Loucy (cell line): ENCODE results near the gene BLOC1S3.

Experiments used
- H2AFZ ChIP-seq: fragments of 200-600 bp; sonication (generic); 2 replicates; pipeline ENCODE4 v1.6.0; 2016; ENCODE audit warnings: antibody characterized with exemption, mild to moderate bottlenecking, low read length, moderate library complexity
- H3F3A ChIP-seq: fragments of 200-600 bp; 2 replicates; pipeline ENCODE4 v1.6.0; 2016; ENCODE audit warnings: antibody characterized with exemption, low read depth, mild to moderate bottlenecking
- H3K27me3 ChIP-seq: fragments of 200-600 bp; sonication (generic); 2 replicates; pipeline ENCODE4 v1.6.1; 2014; ENCODE audit warnings: low read length, mild to moderate bottlenecking; ENCODE audit not compliant: insufficient read depth, poor library complexity, severe bottlenecking
- H3K36me3 ChIP-seq: fragments of 200-600 bp; sonication (generic); 2 replicates; pipeline ENCODE4 v1.6.1; 2016; ENCODE audit warnings: low read length; ENCODE audit not compliant: insufficient read depth
- H3K4me1 ChIP-seq: fragments of 200-600 bp; sonication (generic); 2 replicates; pipeline ENCODE4 v1.5.1; 2014; ENCODE audit warnings: low read length, mild to moderate bottlenecking; ENCODE audit not compliant: insufficient read depth, poor library complexity, severe bottlenecking
- H3K4me2 ChIP-seq: fragments of 200-600 bp; sonication (generic); 2 replicates; pipeline ENCODE4 v1.6.0; 2014; ENCODE audit warnings: antibody characterized with exemption, low read length, low read depth, mild to moderate bottlenecking; ENCODE audit not compliant: poor library complexity, severe bottlenecking
- H3K4me3 ChIP-seq: fragments of 200-600 bp; sonication (generic); 2 replicates; pipeline ENCODE4 v1.5.1; 2014; ENCODE audit warnings: low read length, mild to moderate bottlenecking, mixed read lengths; ENCODE audit not compliant: poor library complexity, severe bottlenecking
- H3K79me2 ChIP-seq: fragments of 200-600 bp; sonication (generic); 2 replicates; pipeline ENCODE4 v1.6.1; 2014; ENCODE audit warnings: low read length; ENCODE audit not compliant: insufficient read depth
- H3K9ac ChIP-seq: fragments of 200-600 bp; sonication (generic); 2 replicates; pipeline ENCODE4 v1.6.0; 2014; ENCODE audit warnings: mild to moderate bottlenecking, low read depth, low read length, moderate library complexity; ENCODE audit not compliant: poor library complexity, severe bottlenecking
- H3K9me2 ChIP-seq: fragments of 200-600 bp; sonication (generic); replicated peaks from 2 replicates; pipeline ENCODE4 v1.6.1; 2016; ENCODE audit warnings: low read depth, low read length, mixed read lengths
- H3K9me3 ChIP-seq: fragments of 200-600 bp; sonication (generic); 2 replicates; pipeline ENCODE4 v1.6.1; 2014; ENCODE audit warnings: mild to moderate bottlenecking, antibody characterized with exemption, low read length, low read depth; ENCODE audit not compliant: insufficient read depth
- H4K20me1 ChIP-seq: fragments of 200-600 bp; sonication (generic); 2 replicates; pipeline ENCODE4 v1.6.0; 2014; ENCODE audit warnings: antibody characterized with exemption, low read length, mild to moderate bottlenecking; ENCODE audit not compliant: insufficient read depth, poor library complexity, severe bottlenecking
- CTCF ChIP-seq: fragments of 200-600 bp; sonication (generic); conservative IDR thresholded peaks from 2 replicates; pipeline ENCODE4 v1.5.1; 2014; ENCODE audit warnings: mild to moderate bottlenecking, antibody characterized with exemption, low read length
- EZH2phosphoT487 ChIP-seq: fragments of 200-600 bp; IDR thresholded peaks from 2 replicates; pipeline ENCODE4 v1.6.1; 2018; ENCODE audit warnings: antibody characterized with exemption, mild to moderate bottlenecking, moderate library complexity, borderline replicate concordance

The BLOC1S3 gene

GRCh38 chr19:45170146-45171106 is 8.2 kb upstream of the BLOC1S3 start:
- Histone ChIP-seq H3K36me3 (no peaks in the 10 kb centered on the region), H4K20me1 (no peaks in the 10 kb centered on the region), H3F3A (no peaks in the 10 kb centered on the region), H3K79me2 (no peaks in the 10 kb centered on the region), H2AFZ (no peak overlapping the region), H3K9ac (no peak overlapping the region), H3K27me3 (no peaks in the 10 kb centered on the region), H3K4me3 (no peak overlapping the region), H3K9me3 (no peaks in the 10 kb centered on the region), H3K9me2 (no peaks in the 10 kb centered on the region), H3K4me1 (peaks cover 22% of the 10 kb centered on the region), H3K4me2 (peak overlapping the region; percentile 22)
- TF ChIP-seq CTCF = no peak
- no peak for TF ChIP-seq EZH2phosphoT487

- TF ChIP-seq CTCF (no peak), EZH2phosphoT487 (no peak)
- peak overlapping the region; percentile 22 for H3K4me2 ChIP-seq
- H3K9ac ChIP-seq = no peak overlapping the region
Observed at GRCh38 chr19:45171211-45171623, 7.4 kb upstream of the BLOC1S3 start.

GRCh38 chr19:45172173-45172572 is 6.4 kb upstream of the BLOC1S3 start:
- H3K9ac ChIP-seq = peak overlapping the region; percentile 54
- no peaks in the 10 kb centered on the region for H3K36me3 ChIP-seq
- H3K4me3 ChIP-seq = no peak overlapping the region
- TF ChIP-seq EZH2phosphoT487 (no peak), CTCF (no peak)
- no peak overlapping the region; the same call in 1 of the 2 replicates for H2AFZ ChIP-seq
- H3F3A ChIP-seq = no peaks in the 10 kb centered on the region
- peaks cover 22% of the 10 kb centered on the region for H3K4me1 ChIP-seq
- peak overlapping the region; percentile 54 for H3K4me2 ChIP-seq
- H3K9me3 ChIP-seq = no peaks in the 10 kb centered on the region
- H3K79me2 ChIP-seq = peaks cover 7% of the 10 kb centered on the region; the same call in 1 of the 2 replicates
- H3K9me2 ChIP-seq = no peaks in the 10 kb centered on the region
- H4K20me1 ChIP-seq = no peaks in the 10 kb centered on the region
- no peaks in the 10 kb centered on the region for H3K27me3 ChIP-seq

More at GRCh38 chr19:45171211-45171623, 7.4 kb upstream of the BLOC1S3 start:
- no peaks in the 10 kb centered on the region for H3K27me3 ChIP-seq
- H2AFZ ChIP-seq = no peak overlapping the region
- no peaks in the 10 kb centered on the region for H3F3A ChIP-seq
- no peaks in the 10 kb centered on the region for H3K36me3 ChIP-seq
- no peak overlapping the region for H3K4me3 ChIP-seq
- peaks cover 22% of the 10 kb centered on the region for H3K4me1 ChIP-seq
- no peaks in the 10 kb centered on the region for H4K20me1 ChIP-seq
- H3K9me2 ChIP-seq = no peaks in the 10 kb centered on the region
- H3K79me2 ChIP-seq = no peaks in the 10 kb centered on the region
- no peaks in the 10 kb centered on the region for H3K9me3 ChIP-seq
